GM19238 (cell line): ENCODE measurements around the gene HEATR3.

Source experiments
- DNase-seq: peaks from one replicate; pipeline ENCODE4 v3.0.0; 2011; ENCODE audit warnings: low spot score; ENCODE audit not compliant: insufficient read length

Gene HEATR3

GRCh38 chr16:50056226-50056625, 9.5 kb upstream of the HEATR3 start:
- no peak for DNase-seq

- no peak for DNase-seq
Measured at GRCh38 chr16:50058091-50058771, 7.5 kb upstream of the HEATR3 start.

- no peak for DNase-seq
Measured at GRCh38 chr16:50059111-50059510, 6.7 kb upstream of the HEATR3 start.

GRCh38 chr16:50059669-50060068, 6.1 kb upstream of the HEATR3 start:
- no peak for DNase-seq

- DNase-seq, result no peak
Measured at GRCh38 chr16:50061326-50061725, 4.4 kb upstream of the HEATR3 start.

GRCh38 chr16:50065241-50065623, 538 bp upstream of the HEATR3 start:
- DNase-seq, result no peak

GRCh38 chr16:50066482-50067289, 916 bp downstream of the HEATR3 start:
- no peak for DNase-seq

GRCh38 chr16:50067290-50067853, 1.6 kb downstream of the HEATR3 start:
- DNase-seq, result peak; percentile 16

- no peak for DNase-seq
Measured at GRCh38 chr16:50068550-50068949, 2.8 kb downstream of the HEATR3 start.

- no peak for DNase-seq
Measured at GRCh38 chr16:50069060-50069459, 3.3 kb downstream of the HEATR3 start.

GRCh38 chr16:50071075-50071671, 5.4 kb downstream of the HEATR3 start:
- DNase-seq, result no peak

GRCh38 chr16:50072730-50073129, 7.0 kb downstream of the HEATR3 start:
- no peak for DNase-seq

GRCh38 chr16:50079397-50080140, 13.8 kb downstream of the HEATR3 start:
- no peak for DNase-seq

- no peak for DNase-seq
Measured at GRCh38 chr16:50081428-50082018, 15.8 kb downstream of the HEATR3 start.

- DNase-seq, result no peak
Measured at GRCh38 chr16:50083996-50084395, 18.2 kb downstream of the HEATR3 start.

- DNase-seq, result no peak
Measured at GRCh38 chr16:50086176-50086575, 20.4 kb downstream of the HEATR3 start.

- no peak for DNase-seq
Measured at GRCh38 chr16:50088302-50088701, 22.5 kb downstream of the HEATR3 start.

- no peak for DNase-seq
Measured at GRCh38 chr16:50092891-50093290, 27.1 kb downstream of the HEATR3 start.

GRCh38 chr16:50093607-50094539, 28.1 kb downstream of the HEATR3 start:
- DNase-seq, result no peak

- no peak for DNase-seq
Measured at GRCh38 chr16:50096791-50097190, 31.0 kb downstream of the HEATR3 start.
